HG02610 (cell line): ENCODE measurements around the gene GJB5.

Experiments used
- ATAC-seq: cut with Tn5 transposase; IDR thresholded peaks from one replicate; pipeline ENCODE4 v1.9.1; 2021; ENCODE audit warnings: mild to moderate bottlenecking, moderate library complexity; ENCODE audit not compliant: unreplicated experiment

The GJB5 gene

GRCh38 chr1:34744851-34745250, 10.0 kb upstream of the GJB5 start:
- ATAC-seq = no peak

DNA sequence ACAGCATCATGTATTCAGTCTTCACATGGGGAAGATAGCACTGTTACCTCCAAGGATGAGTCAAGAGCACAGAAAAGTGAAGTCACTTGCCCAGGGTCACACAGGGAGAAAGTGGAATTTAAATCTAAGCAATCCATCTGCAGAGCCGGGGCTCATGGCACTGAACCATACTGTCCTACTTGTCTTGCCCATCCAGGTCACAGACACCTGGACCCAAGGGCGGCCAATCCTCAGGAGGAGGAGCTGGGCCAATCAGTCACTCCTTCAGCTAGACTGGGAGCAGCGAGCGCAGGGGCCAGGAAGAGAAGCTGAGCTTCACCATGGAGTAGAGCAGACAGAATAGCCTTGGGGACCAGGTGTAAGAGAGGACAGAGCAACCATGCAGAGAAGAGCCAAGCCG, 9.2 kb upstream of the GJB5 start:
- no peak for ATAC-seq

DNA sequence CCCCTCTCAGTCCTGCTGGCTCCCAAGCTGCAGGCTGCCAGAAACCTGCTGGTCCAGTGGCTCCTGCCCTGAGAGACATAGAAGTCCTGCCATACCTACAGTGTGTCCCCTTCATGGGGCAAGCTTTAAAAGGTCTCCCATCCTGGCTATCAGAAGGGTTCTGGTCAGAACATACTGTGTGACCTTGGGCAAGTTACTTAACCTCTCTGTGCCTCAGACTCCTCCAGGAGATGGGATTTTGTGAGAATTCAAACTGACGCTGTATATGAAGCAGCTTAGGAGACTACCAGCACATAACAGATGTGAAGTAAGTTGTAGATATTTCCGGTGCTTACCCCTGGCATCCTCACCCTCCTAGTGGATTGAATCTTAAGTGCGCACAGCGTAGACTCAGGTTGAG, 8.7 kb upstream of the GJB5 start:
- ATAC-seq = no peak

GRCh38 chr1:34746785-34747637, 7.8 kb upstream of the GJB5 start:
- ATAC-seq = no peak

GRCh38 chr1:34747638-34747941, 7.3 kb upstream of the GJB5 start:
- no peak for ATAC-seq

DNA sequence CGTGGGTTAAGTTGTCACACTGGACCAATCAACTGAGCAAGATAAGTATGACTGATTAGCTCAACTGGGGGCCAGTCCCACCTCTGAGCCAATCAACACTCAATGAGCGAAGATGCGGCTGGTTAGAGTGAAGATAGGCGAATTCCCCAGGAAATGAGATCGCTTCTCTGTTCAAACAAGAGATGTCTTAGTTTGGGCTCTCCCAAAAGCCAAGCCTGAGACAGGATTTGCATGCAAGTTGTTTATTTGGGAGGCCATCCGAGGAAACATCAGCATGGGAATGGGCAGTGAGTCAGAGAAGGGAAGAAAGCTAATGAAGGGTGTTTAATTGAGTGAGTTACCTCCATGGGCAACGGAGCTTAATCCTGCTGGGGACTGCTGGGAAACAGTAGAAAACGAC, 4.9 kb upstream of the GJB5 start:
- ATAC-seq = no peak

DNA sequence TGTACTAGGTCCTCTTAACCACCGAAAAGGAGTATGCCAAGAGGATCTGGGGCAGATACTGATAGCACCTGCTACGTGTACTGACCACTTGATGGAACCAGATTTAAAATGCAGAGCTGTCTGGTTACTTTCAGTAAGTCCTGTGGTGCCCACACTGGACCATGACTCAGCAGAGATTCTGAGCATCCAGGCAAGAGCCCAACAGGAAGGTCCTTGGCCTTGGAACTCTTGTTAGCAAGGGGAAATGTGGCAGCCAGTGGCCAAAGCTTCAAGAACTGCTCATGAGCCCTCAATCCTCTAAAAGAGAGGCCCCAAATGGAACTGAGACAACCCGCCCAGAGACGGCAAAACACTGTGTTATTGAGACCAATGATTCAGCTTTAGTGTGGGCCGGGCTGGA, 4.2 kb upstream of the GJB5 start:
- ATAC-seq = no peak

- ATAC-seq = no peak
Observed at GRCh38 chr1:34753163-34753562, 1.7 kb upstream of the GJB5 start.

- ATAC-seq = no peak
Observed at GRCh38 chr1:34755961-34756360, 1.1 kb downstream of the GJB5 start.

DNA sequence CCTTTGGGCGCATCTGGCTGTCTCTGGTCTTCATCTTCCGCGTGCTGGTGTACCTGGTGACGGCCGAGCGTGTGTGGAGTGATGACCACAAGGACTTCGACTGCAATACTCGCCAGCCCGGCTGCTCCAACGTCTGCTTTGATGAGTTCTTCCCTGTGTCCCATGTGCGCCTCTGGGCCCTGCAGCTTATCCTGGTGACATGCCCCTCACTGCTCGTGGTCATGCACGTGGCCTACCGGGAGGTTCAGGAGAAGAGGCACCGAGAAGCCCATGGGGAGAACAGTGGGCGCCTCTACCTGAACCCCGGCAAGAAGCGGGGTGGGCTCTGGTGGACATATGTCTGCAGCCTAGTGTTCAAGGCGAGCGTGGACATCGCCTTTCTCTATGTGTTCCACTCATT, 2.5 kb downstream of the GJB5 start:
- ATAC-seq = no peak

DNA sequence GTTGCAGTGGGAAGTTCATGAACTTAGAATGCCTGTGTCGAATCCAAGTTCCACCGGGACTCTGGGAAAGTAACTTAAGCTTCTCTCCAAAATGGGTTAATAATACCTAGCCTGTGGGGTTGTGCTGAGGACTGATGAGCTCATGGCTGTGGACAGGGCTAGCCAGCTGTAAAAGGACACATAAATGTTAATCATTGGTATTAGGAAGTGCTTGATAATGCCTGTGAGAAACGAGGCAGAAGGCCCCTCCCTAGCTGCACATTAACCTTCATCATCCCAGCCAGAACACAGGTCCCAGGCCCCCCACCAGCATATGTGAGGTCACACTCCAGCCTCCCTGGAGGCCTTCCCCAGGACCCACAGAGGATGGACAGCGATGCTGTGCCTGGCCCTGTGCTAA, 3.9 kb downstream of the GJB5 start:
- no peak for ATAC-seq

GRCh38 chr1:34759503-34760357, 4.9 kb downstream of the GJB5 start, which contains the start of gene GJB4:
TSS of gene GJB4 (plus strand) at chr1:34759740. CDS start at chr1:34761255, 1,515 bp downstream.
- no peak for ATAC-seq

GRCh38 chr1:34761176-34761761, 6.4 kb downstream of the GJB5 start:
- no peak for ATAC-seq

DNA sequence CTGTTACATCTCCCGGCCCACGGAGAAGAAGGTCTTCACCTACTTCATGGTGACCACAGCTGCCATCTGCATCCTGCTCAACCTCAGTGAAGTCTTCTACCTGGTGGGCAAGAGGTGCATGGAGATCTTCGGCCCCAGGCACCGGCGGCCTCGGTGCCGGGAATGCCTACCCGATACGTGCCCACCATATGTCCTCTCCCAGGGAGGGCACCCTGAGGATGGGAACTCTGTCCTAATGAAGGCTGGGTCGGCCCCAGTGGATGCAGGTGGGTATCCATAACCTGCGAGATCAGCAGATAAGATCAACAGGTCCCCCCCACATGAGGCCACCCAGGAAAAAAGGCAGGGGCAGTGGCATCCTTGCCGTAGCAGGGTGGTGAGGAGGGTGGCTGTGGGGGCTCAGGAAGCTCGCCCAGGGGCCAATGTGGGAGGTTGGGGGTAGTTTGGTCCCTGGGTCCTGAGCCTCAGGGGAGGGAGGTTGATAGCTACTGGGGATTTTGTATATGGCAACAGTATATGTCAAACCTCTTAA, 7.0 kb downstream of the GJB5 start:
- ATAC-seq = no peak

- no peak for ATAC-seq
Observed at GRCh38 chr1:34762474-34763141, 7.8 kb downstream of the GJB5 start.

DNA sequence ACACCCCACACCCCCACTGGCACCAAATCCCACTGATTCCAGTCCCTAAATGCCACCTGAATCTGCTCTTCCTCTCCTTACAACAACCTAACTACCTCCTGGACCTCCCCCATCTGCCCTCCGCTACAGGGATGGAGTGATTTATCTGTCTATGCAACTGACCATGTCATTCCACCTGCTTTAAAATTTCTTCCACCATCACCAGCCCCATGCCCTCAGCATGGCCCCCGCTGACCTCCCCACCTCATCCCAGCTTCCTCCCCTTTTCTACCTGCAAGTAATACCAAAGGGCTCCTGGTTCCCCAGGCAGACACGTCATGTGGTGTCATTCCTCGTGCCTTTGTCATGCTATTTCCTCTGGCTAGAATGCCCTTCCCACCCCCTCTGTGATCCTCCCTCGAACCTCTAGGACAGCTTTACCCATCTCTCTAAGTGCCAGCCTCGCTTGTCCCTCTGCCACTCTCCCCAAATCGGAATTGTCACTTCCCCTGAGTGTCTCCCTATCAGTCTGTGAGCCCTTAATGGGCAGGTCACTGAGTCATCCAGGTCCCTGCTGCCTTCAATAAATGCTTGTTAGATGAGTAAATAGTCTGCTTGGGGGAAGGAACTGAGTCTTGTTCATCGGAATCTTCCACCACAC, 8.4 kb downstream of the GJB5 start:
- ATAC-seq = no peak

DNA sequence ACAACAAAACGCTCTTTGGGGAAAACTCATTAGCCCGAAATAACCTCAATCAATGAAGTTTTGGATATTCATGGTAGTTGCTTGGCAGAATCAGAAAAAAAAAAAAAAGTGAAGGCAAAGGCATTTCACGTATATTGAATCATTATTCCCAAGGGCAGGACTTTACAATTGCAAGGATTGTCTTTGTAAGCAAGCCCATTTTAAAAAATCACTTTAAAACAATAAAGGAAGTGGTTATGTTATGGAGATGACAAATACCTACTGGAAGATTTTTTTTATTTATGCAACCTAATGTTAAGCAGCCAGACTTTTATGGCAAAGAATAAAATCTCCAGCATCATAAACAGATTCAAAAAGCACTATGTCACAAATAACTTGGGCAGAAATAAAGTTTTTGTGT, 14.0 kb downstream of the GJB5 start:
- ATAC-seq = no peak

- ATAC-seq = no peak
Observed at GRCh38 chr1:34770891-34771504, 16.2 kb downstream of the GJB5 start.

- ATAC-seq = no peak
Observed at GRCh38 chr1:34771573-34772371, 16.9 kb downstream of the GJB5 start.
